Uterus (tissue), 4 donors: ENCODE data around the gene PSORS1C1. TPM values are rescaled to one million over a fixed set of nuclear protein-coding genes. Genes with fewer than 3 reads are reported as not detected.
A peak's percentile ranks its signal among the peaks of the same experiment; 100 is the strongest.

Experiments used
- DNase-seq, 2 donors: peaks; one replicate each; pipeline ENCODE4 v3.0.0-alpha.2; 2019 to 2020
- H3K27ac ChIP-seq, 2 donors: fragments of 200-600 bp; sonication (generic); 1 replicate in 1 of 2; 2 replicates in 1 of 2; pipeline ENCODE4 v1.5.1; 2016 to 2018
- H3K27me3 ChIP-seq, 2 donors: fragments of 200-600 bp; sonication (generic); one replicate each; pipeline ENCODE4 v1.5.1; 2018 to 2019; ENCODE audit warnings: control low read depth in 1 of 2
- H3K36me3 ChIP-seq, 2 donors: fragments of 200-600 bp; sonication (generic); one replicate each; pipeline ENCODE4 v1.5.1; 2019; ENCODE audit warnings: control low read depth in 1 of 2
- H3K4me1 ChIP-seq, 2 donors: fragments of 200-600 bp; sonication (generic); one replicate each; pipeline ENCODE4 v1.5.1; 2018 to 2019; ENCODE audit warnings: control low read depth in 1 of 2
- H3K4me3 ChIP-seq, 2 donors: fragments of 200-600 bp; sonication (generic); 1 replicate in 1 of 2; 2 replicates in 1 of 2; pipeline ENCODE4 v1.5.1; 2018 to 2019; ENCODE audit warnings: mild to moderate bottlenecking in 1 of 2
- H3K9me3 ChIP-seq, 2 donors: fragments of 200-600 bp; sonication (generic); one replicate each; pipeline ENCODE4 v1.5.1; 2019; ENCODE audit warnings: control low read depth in 1 of 2
- CTCF ChIP-seq, 4 experiments: fragments of 200-600 bp in 2 of 4; fragments of 450-650 bp in 2 of 4; sonication (generic) in 2 of 4; IDR thresholded peaks; one replicate each; pipeline ENCODE4 v1.5.1; 2016 to 2019; ENCODE audit warnings: antibody characterized with exemption in 4 of 4, mild to moderate bottlenecking in 2 of 4, moderate library complexity in 1 of 4
- POLR2A ChIP-seq, 2 donors: fragments of 450-650 bp; IDR thresholded peaks; one replicate each; pipeline ENCODE4 v1.6.1; 2016; ENCODE audit warnings: antibody characterized with exemption in 2 of 2, mild to moderate bottlenecking in 1 of 2, moderate library complexity in 1 of 2
- intact Hi-C: fragments of 100-400 bp; cut with DNase I; formaldehyde crosslinking; loops from one replicate; pipeline ENCODE4 v1.15.1; 2023; ENCODE audit warnings: low total_unique reads
- total RNA-seq, 4 donors: library from RNA; depleted of rRNA in 3 of 4; stranded (reverse); fragments of >200 nt in 3 of 4; gene quantifications; one replicate each; pipeline versions ENCODE4 v1.1.0 to v1.2.4, GENCODE V29; 2014 to 2023
- donor health status: DM: yes; HTN: yes; CAD: no.

The PSORS1C1 gene
- total RNA-seq, 4 donors from 2014 or later: under 0.01 to 4.5 (median 0.54) TPM

- DNase-seq: peak; percentile 99 to 100
- intact Hi-C loops: no loop called here
- Histone ChIP-seq H3K4me1 (no peaks in the 10 kb centered on the region), H3K36me3 (no peaks in the 10 kb centered on the region), H3K9me3 (no peaks in the 10 kb centered on the region), H3K4me3 (peak within 1 kb of the TSS; percentile 69 to 78), H3K27ac (peak within 1 kb of the TSS; percentile 86 to 87), H3K27me3 (no peaks in the 10 kb centered on the region)
- TF ChIP-seq CTCF (IDR thresholded peaks at IDR 0.05): peak in 2 of 4 experiments; percentile 3 to 6
- TF ChIP-seq POLR2A (IDR thresholded peaks at IDR 0.05): peak; percentile 42 to 74
Measured at GRCh38 chr6:31158140-31158862, 43.7 kb downstream of the PSORS1C1 start, which contains the start of gene TCF19. Gene TCF19 (plus strand): TSS chr6:31158589. CDS start chr6:31159470, 881 bp downstream.

GRCh38 chr6:31158863-31159855, 44.6 kb downstream of the PSORS1C1 start:
- Histone ChIP-seq H3K27ac (peak overlapping the region; percentile 45 to 72), H3K27me3 (no peaks in the 10 kb centered on the region), H3K9me3 (no peaks in the 10 kb centered on the region), H3K4me3 (peak overlapping the region; percentile 69 to 78), H3K4me1 (no peaks in the 10 kb centered on the region), H3K36me3 (no peaks in the 10 kb centered on the region)
- no peak for TF ChIP-seq CTCF (IDR thresholded peaks at IDR 0.05)
- no peak for TF ChIP-seq POLR2A (IDR thresholded peaks at IDR 0.05)
- DNase-seq: no peak
- intact Hi-C loops: no loop called here

- Histone ChIP-seq H3K27ac (no peak overlapping the region), H3K27me3 (no peaks in the 10 kb centered on the region), H3K4me3 (no peak overlapping the region), H3K36me3 (no peaks in the 10 kb centered on the region), H3K4me1 (no peaks in the 10 kb centered on the region), H3K9me3 (no peaks in the 10 kb centered on the region)
- no peak for DNase-seq
- intact Hi-C loops: no loop called here
- TF ChIP-seq POLR2A (IDR thresholded peaks at IDR 0.05) (no peak), CTCF (IDR thresholded peaks at IDR 0.05) (no peak)
Measured at GRCh38 chr6:31161216-31162126, 46.9 kb downstream of the PSORS1C1 start.

GRCh38 chr6:31162463-31163165, 48.0 kb downstream of the PSORS1C1 start:
- Histone ChIP-seq H3K9me3 (no peaks in the 10 kb centered on the region), H3K36me3 (no peaks in the 10 kb centered on the region), H3K27ac (no peak overlapping the region), H3K4me3 (no peak overlapping the region), H3K4me1 (no peaks in the 10 kb centered on the region), H3K27me3 (no peaks in the 10 kb centered on the region)
- intact Hi-C loops: no loop called here
- TF ChIP-seq CTCF (IDR thresholded peaks at IDR 0.05): no peak
- no peak for TF ChIP-seq POLR2A (IDR thresholded peaks at IDR 0.05)
- DNase-seq: no peak
